HG03108 (cell line): ENCODE data around the gene HDLBP.
"Not testable (repeated sequence)": the region's sequence is repeated elsewhere in the genome, so short reads cannot be mapped to it uniquely, and the experiment has no call there.

ENCODE experiments used
- ATAC-seq: cut with Tn5 transposase; IDR thresholded peaks from one replicate; pipeline ENCODE4 v1.9.1; 2021; ENCODE audit warnings: moderate library complexity; ENCODE audit not compliant: unreplicated experiment

Gene HDLBP

GRCh38 chr2:241330616-241330981 lies 15.1 kb upstream of the HDLBP start:
- no peak for ATAC-seq

GRCh38 chr2:241329669-241330615 lies 14.5 kb upstream of the HDLBP start:
- no peak for ATAC-seq

GRCh38 chr2:241325257-241325656 lies 9.8 kb upstream of the HDLBP start:
- ATAC-seq: no peak

GRCh38 chr2:241324775-241325174 lies 9.3 kb upstream of the HDLBP start:
- no peak for ATAC-seq

- ATAC-seq: no peak
Measured at GRCh38 chr2:241323778-241324177, 8.3 kb upstream of the HDLBP start.

DNA sequence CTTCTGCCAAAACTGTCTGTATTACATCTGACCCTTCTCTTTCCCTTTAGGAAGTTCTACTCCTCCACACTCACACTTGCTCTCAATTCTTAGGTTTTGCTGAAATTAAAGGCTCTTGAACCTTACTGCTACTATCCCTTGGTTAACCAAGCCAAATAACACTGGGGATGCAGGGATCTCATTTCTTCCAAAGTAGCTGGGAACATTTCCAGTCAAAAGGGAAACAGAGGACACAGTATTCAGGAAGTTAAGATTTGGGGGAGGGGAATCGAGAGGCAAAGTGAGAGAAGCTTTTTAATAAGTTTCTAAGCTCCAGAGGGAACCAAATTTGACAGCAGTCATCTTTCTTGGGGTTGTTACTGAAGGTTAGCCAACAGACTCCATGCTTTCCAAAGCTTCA lies 6.4 kb upstream of the HDLBP start:
- ATAC-seq: no peak

- ATAC-seq: no peak
Measured at GRCh38 chr2:241321033-241321432, 5.6 kb upstream of the HDLBP start.

DNA sequence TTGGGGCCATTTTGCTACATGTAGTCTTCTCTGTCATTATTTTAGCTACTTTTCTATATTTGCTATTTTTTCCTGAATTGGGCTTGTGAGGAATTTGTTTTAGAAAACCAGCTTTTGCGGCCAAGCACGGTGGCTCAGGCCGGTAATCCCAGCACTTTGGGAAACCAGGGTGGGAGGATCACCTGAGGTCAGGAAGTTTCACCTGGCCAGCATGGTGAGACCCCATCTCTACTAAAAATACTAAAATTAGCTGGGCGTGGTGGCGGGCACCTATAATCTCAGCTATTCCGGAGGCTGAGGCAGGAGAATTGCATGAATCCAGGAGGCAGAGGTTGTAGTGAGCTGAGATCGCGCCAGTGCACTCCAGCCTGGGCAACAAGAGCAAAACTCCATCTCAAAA lies 4.9 kb upstream of the HDLBP start:
- no peak for ATAC-seq

GRCh38 chr2:241318830-241319229 lies 3.4 kb upstream of the HDLBP start:
- ATAC-seq: not testable (repeated sequence)

- ATAC-seq: no peak
Measured at GRCh38 chr2:241317391-241317790, 1.9 kb upstream of the HDLBP start.

DNA sequence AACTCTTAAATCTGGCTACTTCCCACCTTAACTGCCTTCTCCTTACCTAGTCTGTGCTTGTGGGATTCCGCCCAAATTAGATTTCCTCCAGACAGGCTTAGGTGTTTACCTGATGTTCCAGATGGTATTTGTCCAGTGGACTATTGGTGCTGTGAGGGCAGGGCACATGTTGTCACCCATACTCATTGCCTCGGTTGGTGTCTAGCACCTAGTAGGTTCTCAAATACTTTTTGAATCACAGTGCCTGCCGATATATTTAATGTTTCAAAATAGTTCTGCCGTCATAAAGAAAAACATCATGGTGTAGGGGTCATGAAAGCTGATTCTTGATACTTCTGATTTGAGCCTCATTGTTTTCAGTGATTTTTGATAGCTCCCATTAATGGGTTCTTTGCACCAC lies 1.4 kb upstream of the HDLBP start:
- no peak for ATAC-seq

- ATAC-seq: peak; percentile 27
Measured at GRCh38 chr2:241315879-241316631, 583 bp upstream of the HDLBP start, which contains the start of gene SEPTIN2. Gene SEPTIN2 (plus strand): TSS chr2:241315925. CDS start chr2:241324233, 8,308 bp downstream.

GRCh38 chr2:241314226-241315092 lies 1.0 kb downstream of the HDLBP start:
- ATAC-seq: no peak

- ATAC-seq: no peak
Measured at GRCh38 chr2:241313543-241314095, 1.9 kb downstream of the HDLBP start.

GRCh38 chr2:241312082-241312481 lies 3.4 kb downstream of the HDLBP start:
- no peak for ATAC-seq

- no peak for ATAC-seq
Measured at GRCh38 chr2:241310917-241311566, 4.4 kb downstream of the HDLBP start.

- peak; percentile 64 for ATAC-seq
Measured at GRCh38 chr2:241309684-241310117, 5.8 kb downstream of the HDLBP start.

- ATAC-seq: no peak
Measured at GRCh38 chr2:241308832-241309500, 6.5 kb downstream of the HDLBP start.

DNA sequence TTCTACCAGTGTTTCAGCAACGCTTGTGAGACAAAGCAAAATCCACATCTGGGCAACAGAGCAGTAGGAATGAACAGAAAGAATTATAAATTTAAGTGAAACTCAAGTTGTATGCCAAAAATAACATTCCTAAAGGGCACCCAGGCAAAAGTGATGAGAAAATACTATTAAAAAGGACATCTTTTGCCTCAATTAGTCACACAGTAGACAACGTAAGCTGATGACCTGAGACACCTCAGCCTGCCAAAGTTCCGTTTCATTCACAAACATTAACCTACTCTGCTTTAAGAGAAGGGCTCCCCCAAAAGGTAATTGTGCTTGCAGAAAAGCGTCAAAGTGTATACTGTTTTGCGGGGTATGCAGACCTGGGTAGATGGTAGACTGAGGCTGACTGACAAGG lies 7.2 kb downstream of the HDLBP start:
- no peak for ATAC-seq

DNA sequence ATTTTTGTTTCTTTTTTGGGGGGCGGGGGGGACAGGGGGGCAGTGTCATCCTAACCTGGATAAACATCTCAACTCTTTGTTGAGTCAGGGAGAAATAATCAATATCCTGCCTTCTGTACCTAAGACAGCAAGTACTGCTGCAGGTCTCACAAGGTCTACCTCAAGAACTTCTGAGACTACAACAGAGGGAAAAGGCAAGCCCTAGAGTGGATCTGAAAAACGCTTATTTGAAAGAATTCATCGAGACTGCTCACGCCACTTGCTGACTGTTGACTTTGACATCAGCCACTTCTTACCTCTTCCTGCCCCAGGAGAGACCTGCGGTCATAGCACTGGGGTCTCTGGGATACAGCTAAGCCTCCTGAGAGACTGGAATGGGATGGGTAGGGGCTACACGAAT lies 8.4 kb downstream of the HDLBP start:
- ATAC-seq: no peak
